ENCODE data around the gene TEX2.

The TEX2 gene

GRCh38 chr17:64149196-64149595 is 113.9 kb downstream of the TEX2 start:
- Histone ChIP-seq H3K9ac (ENCODE audit: low read length) (no peak overlapping the region), H3K27me3 (ENCODE audit: low read length) (no peaks in the 10 kb centered on the region), H3F3A (ENCODE audit: insufficient read depth) (peaks cover 42% of the 10 kb centered on the region), H3K79me2 (ENCODE audit: insufficient read depth, low read length) (peaks cover 13% of the 10 kb centered on the region; the same call in 1 of the 2 replicates), H4K20me1 (ENCODE audit: low read depth, low read length) (no peaks in the 10 kb centered on the region), H3K9me3 (ENCODE audit: insufficient read depth, low read length) (no peaks in the 10 kb centered on the region), H3K9me2 (replicated peaks; ENCODE audit: insufficient read depth, low read length) (no peaks in the 10 kb centered on the region), H2AFZ (ENCODE audit: low read depth, low read length, severe bottlenecking) (no peak overlapping the region), H3K4me3 (ENCODE audit: insufficient read depth, low read length, poor library complexity, severe bottlenecking) (no peak overlapping the region), H3K27ac (ENCODE audit: low read depth, low read length) (no peak overlapping the region), H3K36me3 (ENCODE audit: low read length) (peaks cover 10% of the 10 kb centered on the region; the same call in 1 of the 2 replicates), H3K4me2 (ENCODE audit: low read depth, low read length, poor library complexity, severe bottlenecking) (no peak overlapping the region)
- TF ChIP-seq CTCF (IDR thresholded peaks at IDR 0.05; ENCODE audit: insufficient read depth, low read length, poor library complexity, severe bottlenecking) (no peak), EZH2phosphoT487 (conservative IDR thresholded peaks at IDR 0.05; ENCODE audit: low read length) (no peak)

GRCh38 chr17:64148699-64149098 is 114.4 kb downstream of the TEX2 start:
- Histone ChIP-seq H3K9ac (ENCODE audit: low read length) (no peak overlapping the region), H3K4me3 (ENCODE audit: insufficient read depth, low read length, poor library complexity, severe bottlenecking) (no peak overlapping the region), H3F3A (ENCODE audit: insufficient read depth) (peaks cover 42% of the 10 kb centered on the region), H3K9me3 (ENCODE audit: insufficient read depth, low read length) (no peaks in the 10 kb centered on the region), H3K4me2 (ENCODE audit: low read depth, low read length, poor library complexity, severe bottlenecking) (no peak overlapping the region), H4K20me1 (ENCODE audit: low read depth, low read length) (no peaks in the 10 kb centered on the region), H3K27me3 (ENCODE audit: low read length) (no peaks in the 10 kb centered on the region), H2AFZ (ENCODE audit: low read depth, low read length, severe bottlenecking) (no peak overlapping the region), H3K9me2 (replicated peaks; ENCODE audit: insufficient read depth, low read length) (no peaks in the 10 kb centered on the region), H3K27ac (ENCODE audit: low read depth, low read length) (peak overlapping the region; percentile 87; the same call in 1 of the 2 replicates), H3K79me2 (ENCODE audit: insufficient read depth, low read length) (peaks cover 13% of the 10 kb centered on the region; the same call in 1 of the 2 replicates), H3K36me3 (ENCODE audit: low read length) (peaks cover 10% of the 10 kb centered on the region; the same call in 1 of the 2 replicates)
- TF ChIP-seq EZH2phosphoT487 (conservative IDR thresholded peaks at IDR 0.05; ENCODE audit: low read length) (no peak), CTCF (IDR thresholded peaks at IDR 0.05; ENCODE audit: insufficient read depth, low read length, poor library complexity, severe bottlenecking) (no peak)

- Histone ChIP-seq H3K79me2 (ENCODE audit: insufficient read depth, low read length) (peaks cover 13% of the 10 kb centered on the region; the same call in 1 of the 2 replicates), H3K36me3 (ENCODE audit: low read length) (peaks cover 10% of the 10 kb centered on the region; the same call in 1 of the 2 replicates), H2AFZ (ENCODE audit: low read depth, low read length, severe bottlenecking) (no peak overlapping the region), H4K20me1 (ENCODE audit: low read depth, low read length) (no peaks in the 10 kb centered on the region), H3K27me3 (ENCODE audit: low read length) (no peaks in the 10 kb centered on the region), H3K9me2 (replicated peaks; ENCODE audit: insufficient read depth, low read length) (no peaks in the 10 kb centered on the region), H3K4me3 (ENCODE audit: insufficient read depth, low read length, poor library complexity, severe bottlenecking) (no peak overlapping the region), H3K9ac (ENCODE audit: low read length) (no peak overlapping the region), H3K27ac (ENCODE audit: low read depth, low read length) (peak overlapping the region; percentile 87), H3K4me2 (ENCODE audit: low read depth, low read length, poor library complexity, severe bottlenecking) (no peak overlapping the region), H3K9me3 (ENCODE audit: insufficient read depth, low read length) (no peaks in the 10 kb centered on the region), H3F3A (ENCODE audit: insufficient read depth) (peaks cover 42% of the 10 kb centered on the region)
- TF ChIP-seq EZH2phosphoT487 (conservative IDR thresholded peaks at IDR 0.05; ENCODE audit: low read length) (no peak), CTCF (IDR thresholded peaks at IDR 0.05; ENCODE audit: insufficient read depth, low read length, poor library complexity, severe bottlenecking) (no peak)
These were observed 114.9 kb downstream of the TEX2 start for GRCh38 chr17:64148017-64148631.

All from SU-DHL-6 (cell line).